GM19035 (cell line): ENCODE data around the gene TNFAIP8.
A peak's percentile ranks its signal among the peaks of the same experiment; 100 is the strongest.

Experiments
- ATAC-seq: cut with Tn5 transposase; IDR thresholded peaks from one replicate; pipeline ENCODE4 v1.9.1; 2021; ENCODE audit not compliant: unreplicated experiment

The TNFAIP8 gene

DNA sequence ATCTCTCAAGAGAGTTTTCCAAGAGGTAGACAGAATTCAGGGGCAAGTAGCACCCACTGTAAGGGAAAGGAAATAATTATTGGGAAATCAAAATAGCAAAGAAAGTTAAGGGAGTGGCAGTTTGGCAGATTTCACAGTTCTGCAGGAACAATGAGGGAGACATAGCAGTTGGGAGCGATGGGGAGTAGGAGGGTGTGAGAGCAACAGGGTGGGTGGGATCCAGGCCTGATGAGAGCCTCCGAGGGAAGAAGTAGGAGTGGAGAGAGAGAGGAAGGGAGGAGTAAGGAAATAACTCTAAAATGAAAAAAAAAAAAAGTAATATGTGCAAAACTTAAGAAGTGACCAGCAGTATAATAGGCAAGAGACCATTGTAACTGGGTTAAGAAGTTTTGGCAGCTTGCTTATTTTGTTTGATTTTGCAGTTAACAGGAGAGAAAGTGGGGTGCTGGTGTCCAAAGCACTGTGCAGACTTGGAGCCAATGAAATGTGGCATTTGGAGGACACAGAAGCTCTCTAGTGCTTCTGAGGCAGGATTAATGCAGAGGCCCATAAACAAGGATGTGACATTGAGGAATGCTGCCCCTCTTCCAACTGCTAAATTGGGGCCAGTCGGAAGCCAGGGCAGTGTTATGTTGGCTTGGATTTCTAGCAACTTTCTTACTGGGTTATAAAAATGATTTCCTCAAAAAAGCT is 10.2 kb downstream of the TNFAIP8 start:
- no peak for ATAC-seq

DNA sequence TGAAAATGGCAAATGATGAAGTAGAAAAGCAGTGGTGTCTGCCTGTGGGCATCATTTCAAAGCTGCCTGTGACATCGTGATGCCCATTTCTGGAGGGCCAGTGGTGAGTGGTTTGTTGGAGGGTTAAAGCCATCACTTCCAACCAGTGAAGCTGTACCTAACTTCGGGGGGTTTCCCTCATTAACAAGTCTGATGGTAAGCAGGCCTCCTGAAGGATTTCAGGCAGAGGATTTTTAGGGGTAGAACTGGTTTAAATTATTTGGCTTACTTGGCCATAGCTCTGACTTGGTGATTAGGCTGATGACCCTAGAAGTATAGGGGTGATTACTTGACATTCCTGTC is 10.7 kb downstream of the TNFAIP8 start:
- ATAC-seq, result peak; percentile 30

DNA sequence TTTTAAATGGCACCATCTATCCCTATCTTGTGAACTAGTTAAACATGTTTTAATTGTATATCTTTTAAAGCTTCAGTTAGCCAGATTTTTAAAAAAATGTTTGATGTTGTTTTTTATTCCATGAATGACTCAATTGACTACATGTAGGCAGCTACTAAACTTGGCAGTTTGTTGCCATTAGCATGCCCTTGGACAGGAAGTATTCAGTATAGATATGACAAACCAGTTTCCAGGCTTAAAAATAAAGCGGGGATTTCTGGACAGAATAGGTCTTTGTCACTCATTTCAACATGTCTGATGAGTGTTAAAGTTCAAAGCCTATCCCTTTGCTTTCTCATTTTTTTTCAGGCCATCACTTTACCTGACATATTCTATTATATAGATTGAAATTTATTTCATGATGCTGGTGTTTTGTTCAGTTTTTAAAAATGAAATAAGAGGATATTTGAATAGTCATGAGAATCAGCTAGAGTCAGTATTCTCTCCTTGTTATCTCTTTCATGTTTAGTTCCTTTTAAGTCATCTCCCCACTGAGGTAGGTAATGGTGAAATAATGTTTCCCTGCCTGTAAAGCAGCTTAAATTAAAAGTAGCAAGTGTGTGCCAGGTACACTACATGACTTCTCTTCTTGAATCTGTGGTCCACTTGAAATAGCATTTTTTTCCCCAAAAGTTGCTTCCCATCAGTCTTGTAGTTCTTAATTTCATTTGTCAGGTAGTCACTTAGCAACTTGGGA is 11.9 kb downstream of the TNFAIP8 start:
- peak; percentile 74 for ATAC-seq

DNA sequence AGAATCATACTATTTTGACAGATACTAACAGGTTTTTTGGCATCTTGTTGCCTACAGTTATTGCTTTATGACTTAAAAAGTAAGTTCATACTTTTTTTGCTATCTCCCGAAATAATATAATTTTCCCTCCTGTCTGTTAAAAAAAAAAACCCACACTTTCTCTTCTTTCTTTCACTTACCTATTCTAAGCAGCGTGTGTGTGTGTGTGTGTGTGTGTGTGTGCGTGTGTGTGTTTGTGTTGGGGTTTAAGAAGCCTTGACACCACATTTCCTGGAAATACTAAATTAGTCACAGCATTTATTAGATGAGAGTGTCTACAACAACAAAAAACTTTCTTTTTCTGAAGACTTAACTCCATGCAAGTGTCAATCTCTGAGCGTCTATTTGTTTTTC is 12.4 kb downstream of the TNFAIP8 start:
- no peak for ATAC-seq

DNA sequence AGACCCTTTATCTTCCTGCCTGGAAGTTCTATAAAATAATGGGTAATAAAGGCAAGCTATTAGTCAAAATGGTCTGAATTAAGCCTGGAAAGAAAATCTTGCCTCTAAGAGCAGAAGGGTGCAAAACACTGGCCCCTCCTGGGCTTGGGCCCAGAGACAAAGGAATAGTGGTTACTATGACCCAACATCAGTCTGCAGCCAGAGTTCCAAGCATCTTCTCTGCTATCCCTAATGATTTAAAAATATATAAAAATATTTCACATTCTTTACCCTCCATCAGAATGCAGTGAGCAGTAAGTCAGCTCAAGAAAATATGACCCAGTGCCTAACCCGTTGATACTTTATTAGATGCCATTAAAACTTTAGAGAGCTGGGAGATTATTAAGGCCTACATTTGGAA is 14.7 kb downstream of the TNFAIP8 start:
- no peak for ATAC-seq

DNA sequence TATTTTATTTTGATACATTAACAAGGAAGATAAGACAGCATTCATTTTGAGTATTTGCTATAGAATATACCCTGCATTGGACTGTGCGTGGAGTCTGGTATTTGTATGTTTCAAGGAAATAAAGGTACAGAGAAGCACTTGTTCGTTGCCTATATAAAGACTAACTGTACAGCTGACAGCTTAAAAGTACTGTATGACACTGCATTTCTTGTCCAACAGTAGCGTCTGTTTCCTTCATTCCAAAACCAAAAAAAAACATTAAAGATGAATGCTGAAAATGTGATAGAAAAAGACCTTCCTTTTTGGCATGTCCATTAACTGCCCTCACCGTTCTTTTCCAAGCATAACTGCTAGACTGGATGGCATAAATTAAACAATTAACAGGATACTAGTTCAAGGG is 15.3 kb downstream of the TNFAIP8 start:
- ATAC-seq, result no peak

DNA sequence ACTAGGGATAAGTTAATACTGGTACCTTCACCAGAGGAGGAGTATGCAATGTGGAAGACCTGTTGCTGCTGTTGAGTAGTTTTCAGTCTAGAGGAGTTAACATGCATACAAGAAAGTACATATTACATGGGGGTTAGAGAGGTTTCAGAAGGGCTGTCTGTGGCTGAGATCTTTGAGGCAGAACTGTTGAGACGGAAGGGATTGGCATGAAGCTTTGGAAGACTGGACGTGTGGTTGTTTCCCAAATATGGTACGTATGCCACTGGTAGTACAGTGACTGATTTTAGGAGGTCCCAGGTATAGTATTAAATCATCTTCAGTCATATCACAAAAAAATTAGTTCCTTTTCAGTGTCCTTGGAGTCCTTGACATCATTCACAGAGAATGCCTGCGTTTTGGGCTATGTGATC is 17.6 kb downstream of the TNFAIP8 start:
- no peak for ATAC-seq

DNA sequence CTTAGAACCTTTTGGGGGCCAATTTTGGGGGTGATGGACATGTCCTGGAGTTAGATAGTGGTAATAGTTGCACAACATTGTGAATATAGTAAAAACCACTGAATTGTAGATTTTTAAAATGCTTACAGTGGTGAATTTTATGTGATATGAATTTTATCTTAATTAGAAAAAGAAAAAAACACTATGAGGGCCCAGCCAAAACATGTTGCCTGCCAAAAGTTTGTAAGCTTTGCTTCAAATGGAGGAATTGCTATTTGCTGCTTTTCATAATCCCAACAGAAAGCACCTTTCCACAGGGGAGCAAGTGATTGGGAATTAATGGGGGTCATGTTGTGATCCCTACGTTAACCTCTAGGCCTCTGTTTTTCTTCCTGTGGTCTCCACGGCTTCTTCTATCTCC is 19.1 kb downstream of the TNFAIP8 start:
- no peak for ATAC-seq

DNA sequence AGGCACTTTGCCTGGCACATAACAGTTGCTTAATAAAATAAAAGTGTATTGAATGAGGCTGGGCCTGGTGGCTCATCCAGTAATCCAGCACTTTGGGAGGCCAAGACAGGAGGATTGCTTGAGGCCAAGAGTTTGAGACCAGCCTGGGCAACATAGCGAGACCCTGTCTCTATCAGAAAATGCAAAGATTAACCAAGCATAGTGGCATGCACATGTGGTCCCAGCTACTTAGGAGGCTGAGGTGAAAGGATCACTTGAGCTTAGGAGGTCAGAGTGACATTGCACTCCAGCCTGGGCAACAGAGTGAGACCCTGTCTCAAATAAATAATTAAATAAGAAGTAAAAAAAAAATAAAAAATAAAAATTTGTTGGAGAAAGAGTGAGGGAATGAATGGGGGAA is 21.2 kb downstream of the TNFAIP8 start:
- ATAC-seq, result no peak

DNA sequence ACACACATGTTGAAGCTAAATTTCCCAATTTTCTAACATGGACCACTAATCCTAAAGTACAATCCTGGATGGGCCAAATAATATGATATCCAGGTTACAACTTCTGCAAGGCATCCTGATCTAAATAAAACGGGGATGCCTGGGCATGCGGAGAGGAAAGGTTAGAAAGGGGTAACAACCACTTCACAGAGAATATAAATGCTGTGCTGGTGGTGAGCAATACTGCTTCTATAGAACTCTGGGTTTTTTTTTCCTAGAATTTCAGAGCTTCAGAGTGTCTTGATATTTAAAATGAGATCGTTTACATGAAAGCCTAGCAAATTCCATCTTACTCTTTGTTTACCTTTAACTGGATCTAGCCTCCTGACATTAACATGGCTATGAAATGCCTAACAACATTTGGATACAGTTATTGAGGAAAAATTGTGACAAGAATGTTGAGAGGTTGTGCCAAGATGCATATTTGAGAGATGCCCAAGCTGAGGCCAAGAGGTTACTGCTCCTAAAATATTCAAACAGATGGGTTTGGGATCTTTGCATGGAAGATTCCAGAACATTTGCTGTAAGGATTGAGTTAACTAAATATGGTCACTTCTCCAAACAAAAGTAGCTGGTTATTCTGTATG is 22.4 kb downstream of the TNFAIP8 start:
- ATAC-seq, result no peak

DNA sequence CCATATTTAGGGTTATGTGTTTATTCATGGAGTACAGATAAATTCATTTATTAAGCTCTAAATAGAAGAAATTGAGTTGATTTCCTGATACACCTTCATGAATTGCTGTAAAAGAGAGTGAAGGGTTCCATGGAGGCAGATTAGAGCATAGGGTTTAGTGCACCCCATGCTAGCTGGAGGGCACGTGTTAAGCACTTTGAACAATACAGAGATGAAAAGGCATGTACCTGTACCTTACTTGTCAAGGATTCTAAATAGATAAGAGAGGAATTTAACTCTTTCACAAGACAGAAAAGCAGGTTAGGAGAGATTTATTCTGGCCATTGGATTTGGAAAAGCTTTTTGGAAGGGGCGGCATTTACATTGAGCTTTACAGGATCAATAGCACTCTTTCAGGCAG is 23.3 kb downstream of the TNFAIP8 start:
- no peak for ATAC-seq

DNA sequence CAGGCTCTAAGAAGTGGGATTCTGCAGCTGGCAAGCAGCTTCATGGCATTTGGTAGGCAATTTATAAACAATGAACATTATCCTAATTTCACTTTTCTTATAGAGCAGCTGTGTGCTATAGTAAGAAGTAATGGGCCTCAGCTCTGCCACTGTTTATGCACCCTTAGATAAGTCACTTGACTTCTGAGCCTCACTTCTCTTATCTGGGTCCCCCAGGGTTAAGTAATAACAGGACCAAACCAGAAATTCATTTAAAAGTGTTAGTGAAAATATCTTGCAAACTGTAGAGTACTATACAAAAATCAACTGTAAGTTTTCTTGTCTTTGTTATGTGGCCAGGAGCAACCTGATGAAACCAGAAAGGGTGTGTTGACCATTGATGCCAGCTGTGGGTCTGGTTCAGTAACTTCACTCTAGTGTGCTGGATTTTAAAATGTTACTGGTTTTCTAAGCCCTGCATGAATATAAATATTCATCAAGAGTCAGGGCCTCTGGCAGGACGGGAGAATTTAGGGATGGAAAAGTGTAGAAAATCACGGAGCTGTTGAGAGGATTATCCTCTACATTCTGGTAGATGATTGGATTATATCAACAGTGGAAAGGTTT is 24.2 kb downstream of the TNFAIP8 start:
- no peak for ATAC-seq

DNA sequence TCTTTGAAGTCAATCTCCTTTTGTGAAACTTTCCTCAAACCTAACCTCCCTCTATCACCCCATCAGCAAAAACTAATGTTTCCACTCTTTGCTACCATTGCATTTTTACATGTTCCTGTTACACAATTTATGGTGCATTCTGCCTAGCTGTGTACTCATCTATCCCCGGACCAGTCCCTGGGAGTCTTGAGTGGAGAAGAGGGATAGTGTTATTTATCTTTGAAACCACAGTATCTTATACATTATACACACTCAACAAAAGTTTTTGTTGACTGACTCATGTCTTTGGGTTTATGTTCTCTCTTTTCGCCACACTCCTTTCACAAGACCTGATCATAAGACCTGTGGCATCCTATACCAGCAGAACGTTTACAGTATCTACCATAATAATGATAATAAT is 26.4 kb downstream of the TNFAIP8 start:
- no peak for ATAC-seq

DNA sequence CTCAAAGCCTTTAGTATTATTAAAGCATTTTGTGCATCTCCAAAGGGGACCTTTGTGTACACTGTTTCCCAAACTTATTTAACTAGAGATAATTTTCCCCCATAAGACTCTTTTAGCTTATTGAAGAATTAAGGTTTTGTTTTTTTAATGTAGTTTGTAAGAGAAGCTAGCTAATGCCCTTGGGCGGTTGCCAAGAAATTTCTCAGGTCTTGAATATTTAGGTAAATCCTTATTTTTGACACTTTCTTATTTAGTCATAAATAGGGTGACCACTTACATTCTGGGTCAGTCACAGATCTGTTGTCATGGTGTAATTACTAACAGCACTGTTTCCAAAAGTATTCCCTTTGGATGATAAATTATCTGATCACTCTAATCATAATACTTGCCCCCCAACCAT is 27.2 kb downstream of the TNFAIP8 start:
- ATAC-seq, result no peak

DNA sequence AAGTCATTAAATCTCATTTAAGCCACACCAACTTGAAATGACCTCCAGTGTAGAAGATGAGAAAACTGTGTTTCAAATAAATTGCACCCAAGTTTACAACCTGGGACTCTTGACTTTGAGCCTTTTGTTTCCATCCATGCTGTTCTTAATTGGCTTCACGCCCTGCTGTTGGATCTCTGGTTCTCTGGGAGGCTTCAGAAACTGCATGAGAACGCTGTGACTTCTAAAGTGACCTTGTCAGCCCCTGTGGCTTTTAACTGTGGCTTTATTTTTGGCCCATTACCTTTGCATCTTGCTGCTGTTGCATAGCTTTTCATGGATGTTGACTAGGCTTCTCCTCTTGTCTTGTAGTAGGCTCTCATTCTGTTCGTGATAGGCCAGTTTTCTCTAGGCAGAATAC is 29.3 kb downstream of the TNFAIP8 start:
- ATAC-seq, result peak; percentile 30

DNA sequence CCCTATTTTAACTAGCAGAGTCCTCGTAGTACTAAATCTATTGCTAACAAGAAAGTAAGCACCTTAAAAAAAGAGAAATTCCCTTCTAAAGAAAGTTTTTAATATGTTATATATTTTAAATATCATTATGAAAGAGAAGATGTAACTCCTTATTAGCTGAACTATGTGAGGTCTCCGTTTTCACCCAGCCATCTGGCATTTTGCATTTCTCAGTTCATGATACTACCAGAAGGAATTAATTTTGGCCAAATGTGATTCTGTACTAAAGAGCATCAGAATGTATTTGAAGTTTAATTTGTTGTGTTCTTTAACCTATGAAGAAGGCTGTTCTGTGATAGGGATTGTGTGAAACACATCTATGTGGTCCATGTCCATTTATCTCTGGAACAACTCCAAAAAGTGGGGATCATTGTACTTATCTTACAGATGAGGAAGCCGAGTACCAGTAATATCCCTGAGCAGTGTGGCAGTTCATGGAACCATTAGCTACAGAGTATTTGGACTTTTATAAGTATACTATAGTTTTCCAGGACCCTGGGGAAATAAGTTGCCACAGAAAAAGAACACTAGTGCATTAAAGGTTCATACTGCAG is 29.8 kb downstream of the TNFAIP8 start:
- peak; percentile 38 for ATAC-seq

DNA sequence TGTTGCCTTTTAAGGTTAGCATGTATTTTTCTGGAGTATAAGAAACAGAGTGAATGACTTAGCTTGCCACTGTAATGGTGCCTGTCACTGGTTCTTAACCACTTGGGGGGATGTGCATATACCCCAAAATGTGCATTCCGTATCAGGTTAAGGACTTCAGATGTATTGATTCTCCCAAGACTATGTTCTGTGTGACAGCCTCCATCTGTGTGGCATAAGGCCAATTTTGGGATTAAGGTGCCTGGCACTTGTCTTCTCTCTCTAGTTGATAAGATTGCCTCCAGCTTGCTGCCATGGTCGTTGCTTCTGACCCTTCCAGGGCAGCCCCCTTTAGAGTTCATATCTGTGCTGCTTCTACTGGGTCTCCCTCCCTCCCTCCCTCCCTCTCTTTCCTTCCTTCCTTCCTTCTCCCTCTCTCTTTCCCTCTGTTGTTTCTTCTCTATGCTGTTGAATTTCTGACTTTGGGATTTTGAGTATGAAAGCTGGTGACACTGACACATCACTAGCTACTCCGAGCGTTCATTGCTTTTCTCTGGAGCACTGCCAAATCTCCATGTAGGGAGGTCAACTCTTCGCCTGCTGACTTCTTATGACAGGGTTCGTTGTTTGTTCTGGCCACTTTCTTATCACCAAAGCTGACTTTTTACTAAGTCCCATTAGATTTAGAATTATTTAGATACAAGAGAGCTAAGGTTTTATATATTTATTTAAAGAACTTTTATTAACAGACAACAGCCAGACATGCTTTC is 31.0 kb downstream of the TNFAIP8 start:
- ATAC-seq, result no peak

DNA sequence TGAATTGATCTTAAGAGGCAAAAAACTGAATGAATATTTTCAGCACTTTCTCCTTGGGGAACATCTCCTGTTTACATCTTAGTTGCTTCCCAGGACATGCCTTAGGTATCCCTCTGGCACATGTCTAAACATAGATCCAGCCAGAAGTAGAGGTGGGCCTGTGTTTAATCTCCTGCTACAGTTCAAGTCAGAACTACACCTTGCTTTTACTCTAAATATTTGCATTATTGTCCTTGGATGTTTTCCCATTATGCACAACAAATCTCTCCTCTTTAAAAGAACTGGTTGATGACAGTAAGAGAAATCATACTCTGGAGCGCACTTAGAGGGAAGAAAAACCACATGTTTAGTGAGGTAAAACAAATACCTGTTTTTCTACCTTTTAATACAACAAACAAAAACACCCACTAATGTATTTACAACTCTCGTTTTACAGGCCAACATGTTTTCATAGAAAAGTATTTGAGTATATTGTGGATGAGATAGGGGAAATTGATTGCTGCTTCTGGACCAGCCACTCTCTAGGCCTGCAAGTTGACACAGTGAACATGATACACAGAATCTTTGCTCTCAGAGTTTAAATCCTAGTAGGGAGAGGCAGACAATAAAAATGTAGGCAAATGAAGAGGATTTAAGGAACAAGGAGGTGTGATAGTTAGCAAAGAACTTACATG is 32.3 kb downstream of the TNFAIP8 start:
- no peak for ATAC-seq

DNA sequence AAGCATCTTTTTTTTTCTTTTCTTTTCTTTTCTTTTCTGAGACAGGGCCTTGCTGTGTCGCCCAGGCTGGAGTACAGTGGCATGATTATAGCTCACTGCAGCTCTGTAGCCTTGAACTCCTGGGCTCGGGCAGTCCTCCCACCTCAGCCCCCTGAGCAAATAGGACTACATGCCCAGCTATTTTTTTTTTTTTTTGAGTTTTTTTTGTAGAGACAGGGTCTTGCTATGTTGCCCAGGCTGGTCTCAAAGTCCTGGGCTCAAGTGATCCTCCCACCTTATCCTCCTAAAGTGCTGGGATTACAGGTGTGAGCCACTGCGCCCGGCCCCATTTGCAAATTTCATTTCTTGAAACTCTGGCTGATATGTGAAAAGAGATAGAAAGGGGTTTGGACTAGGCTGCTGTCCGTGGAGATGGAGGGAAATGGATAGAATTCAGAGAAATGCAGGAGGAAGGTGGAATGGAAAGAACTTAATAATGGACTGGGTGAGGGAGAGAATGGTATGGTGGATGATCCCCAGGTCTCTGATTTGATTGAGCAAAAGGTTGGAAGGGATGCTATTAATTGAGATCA is 32.9 kb downstream of the TNFAIP8 start:
- ATAC-seq, result no peak
